HG03354 (cell line): ENCODE measurements around the gene ATAD3A.

Experiments used
- ATAC-seq: cut with Tn5 transposase; IDR thresholded peaks from one replicate; pipeline ENCODE4 v1.9.1; 2021; ENCODE audit warnings: mild to moderate bottlenecking; ENCODE audit not compliant: unreplicated experiment, poor library complexity, severe bottlenecking

ATAD3A gene

GRCh38 chr1:1536019-1536937 is 24.3 kb downstream of the ATAD3A start:
- no peak for ATAC-seq

GRCh38 chr1:1536938-1537546 is 25.1 kb downstream of the ATAD3A start:
- no peak for ATAC-seq

DNA sequence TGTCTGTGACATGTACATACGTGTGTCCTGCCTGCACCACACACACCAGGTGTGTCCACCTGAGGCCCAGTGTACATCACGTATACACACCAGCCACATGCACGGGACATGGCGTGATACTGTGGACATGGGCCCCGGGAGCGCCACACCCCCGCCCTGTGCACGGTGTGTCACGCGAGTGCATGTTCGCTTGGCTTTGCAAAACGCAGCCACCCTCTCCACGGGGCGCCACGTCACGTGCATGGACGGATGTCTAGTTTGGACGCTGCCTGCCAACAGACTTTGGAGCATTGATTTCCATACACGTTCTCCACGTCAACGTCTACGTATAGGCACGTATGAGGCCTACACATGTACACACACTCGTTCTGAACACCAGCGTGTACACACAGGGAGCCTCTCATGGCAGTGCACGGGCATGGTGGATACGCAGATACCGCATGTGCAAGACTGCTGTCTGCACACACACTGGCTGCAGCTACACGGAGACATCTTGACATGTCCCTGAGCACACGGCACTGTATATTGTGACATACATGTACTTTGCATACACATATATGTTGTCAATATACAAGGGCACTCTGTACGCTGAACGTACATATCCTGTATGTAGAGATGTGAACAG is 25.8 kb downstream of the ATAD3A start:
- ATAC-seq: no peak

DNA sequence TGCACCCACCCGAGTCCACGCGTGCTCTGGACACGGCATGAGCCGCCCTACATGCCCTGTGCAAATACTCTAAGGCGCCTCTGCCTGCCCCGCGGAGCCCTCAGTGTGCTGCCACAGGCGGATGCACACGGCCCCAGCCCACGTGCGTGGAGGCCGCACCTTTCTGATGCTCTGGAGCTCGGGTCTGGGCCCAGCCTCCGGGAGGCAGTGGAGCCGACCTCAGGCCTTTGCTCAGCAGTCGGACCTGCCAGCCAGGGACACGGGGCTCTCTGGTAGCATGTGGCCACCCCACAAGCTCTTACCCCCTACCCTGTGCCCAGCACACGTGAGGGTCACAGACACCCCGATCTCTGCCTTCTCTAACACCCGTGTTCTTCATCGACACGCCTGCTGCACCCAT is 26.4 kb downstream of the ATAD3A start:
- no peak for ATAC-seq

DNA sequence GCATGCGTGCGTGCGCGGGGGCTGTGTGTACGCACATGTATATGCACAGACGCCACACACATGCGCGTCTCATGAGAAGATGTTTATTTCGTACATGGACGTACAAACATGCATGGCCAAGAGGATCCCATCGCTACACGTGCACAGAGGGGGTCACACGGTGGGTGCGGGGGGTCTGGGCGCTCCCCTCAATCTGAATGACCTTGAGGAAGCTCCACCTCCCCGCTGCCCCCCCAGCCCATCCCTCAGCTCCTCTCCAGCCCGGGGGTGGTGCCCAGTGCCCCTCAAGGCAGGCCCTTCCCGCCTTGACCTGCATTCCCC is 27.0 kb downstream of the ATAD3A start:
- no peak for ATAC-seq

GRCh38 chr1:1539310-1540089 is 27.5 kb downstream of the ATAD3A start:
- no peak for ATAC-seq

DNA sequence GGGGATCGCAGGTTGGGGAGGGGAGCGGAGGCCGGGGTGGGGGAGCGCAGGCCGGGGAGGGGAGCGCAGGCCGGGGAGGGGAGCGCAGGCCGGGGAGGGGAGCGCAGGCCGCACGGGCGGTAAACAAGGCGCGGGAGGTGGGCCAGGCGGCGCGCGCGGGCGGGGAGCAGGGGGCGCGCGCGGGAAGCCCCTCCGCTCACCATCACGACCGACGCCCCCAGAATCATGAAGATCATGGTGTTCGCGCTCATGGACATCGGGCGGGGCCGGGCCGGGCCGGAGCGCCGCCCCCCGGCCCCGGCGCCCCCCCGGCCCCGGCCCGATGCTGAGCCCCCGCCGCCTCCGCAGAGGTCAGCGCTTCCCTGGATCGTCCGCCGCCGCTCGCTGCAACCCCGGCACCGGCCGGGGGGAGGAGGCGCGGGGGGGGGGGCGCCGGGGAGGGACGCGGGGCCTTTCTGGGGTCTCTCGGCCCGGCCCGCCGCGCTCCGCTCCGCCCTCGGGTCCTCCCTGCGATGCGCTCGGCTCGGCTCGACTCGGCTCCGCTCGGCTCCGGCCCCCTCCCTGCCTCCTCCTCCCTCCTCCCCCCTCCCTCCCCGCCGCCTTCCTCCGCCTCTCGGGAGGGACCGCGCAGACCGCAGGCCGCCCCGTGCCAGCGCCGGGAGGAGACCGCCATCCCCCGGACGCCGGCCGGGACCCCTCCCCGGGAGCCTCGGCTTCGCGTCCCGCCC is 28.3 kb downstream of the ATAD3A start, which contains the start of gene TMEM240:
TSS of gene TMEM240 (minus strand) at position 535 of the 728 bp plus-strand sequence. CDS start at position 257, 278 bp downstream.
- ATAC-seq: no peak

DNA sequence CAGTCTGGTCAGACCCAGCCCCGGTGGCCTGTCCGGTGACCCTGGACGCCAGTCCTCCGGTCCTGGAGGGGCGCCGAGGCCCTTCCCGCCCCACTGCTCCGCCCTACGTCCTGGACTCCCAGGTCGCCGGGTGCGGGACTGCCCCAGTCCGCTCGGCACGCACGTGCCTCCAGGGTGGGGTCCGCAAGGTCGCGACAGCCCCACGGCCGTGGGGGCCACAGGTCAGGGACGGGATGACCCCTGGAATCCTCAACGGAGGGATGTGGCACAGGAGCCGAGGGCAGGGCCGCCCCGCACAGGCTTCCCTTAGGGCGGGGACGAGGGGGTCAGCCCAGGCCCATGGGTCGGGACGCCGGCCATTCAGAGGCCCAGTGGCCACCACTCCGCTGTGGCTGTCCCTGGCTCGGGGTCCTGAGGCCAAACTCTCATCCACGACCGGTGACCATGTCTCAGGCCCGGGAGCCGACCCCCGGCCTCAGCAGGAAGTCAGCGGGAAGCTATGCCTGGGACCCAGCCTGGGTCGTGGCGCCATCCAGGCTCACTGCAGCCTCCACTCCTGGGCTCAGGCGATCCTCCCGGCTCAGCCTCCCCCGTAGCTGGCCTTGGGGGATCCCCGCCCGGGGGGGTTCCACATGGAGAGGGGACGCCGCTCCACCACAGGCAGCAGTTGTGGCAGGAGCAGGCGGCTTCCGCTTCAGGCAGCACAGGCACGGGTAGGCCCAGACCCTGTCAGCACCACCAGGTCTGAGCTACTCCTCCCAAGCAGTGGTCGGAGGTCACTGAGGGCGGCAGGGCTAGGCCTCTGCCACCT is 29.1 kb downstream of the ATAD3A start:
- ATAC-seq: no peak

DNA sequence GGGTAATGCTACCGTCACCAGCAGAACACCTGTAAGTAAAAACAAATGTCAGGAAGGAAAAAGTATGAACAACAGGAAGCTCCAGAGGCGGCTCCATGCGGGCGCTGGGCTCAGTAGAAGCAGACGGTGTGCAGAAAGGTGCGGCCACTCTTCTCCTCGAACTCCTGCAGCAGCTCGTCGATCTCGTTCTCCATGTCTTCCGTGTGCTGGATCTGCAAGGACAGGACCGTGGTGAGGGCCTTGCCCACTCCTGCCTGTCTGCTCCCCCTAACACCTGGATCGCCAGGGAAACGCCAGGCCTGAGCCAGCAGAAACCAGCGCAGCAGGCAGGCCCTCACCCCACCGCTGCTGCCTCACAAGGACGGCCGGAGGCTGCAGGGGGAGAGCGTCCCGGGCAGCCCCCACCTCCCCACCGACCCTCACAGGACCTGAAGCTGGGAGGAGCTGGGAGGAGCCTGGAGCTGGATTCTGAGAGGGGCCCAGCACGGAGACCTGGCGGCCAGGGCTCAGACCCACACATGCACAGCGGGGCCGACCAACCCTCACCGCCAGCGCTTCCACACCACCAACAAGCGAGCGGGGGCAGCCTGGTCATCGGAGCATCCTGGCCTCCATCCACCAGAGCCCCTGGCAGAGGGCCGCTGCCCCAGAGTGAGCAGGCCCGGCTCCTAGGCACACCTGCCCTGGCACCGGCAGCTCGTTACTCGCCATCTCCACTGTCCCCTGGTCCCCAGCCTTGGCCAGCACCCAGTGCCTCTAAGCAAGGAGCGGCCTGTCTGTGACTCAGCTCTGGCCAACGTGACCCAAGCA is 30.2 kb downstream of the ATAD3A start:
- no peak for ATAC-seq

DNA sequence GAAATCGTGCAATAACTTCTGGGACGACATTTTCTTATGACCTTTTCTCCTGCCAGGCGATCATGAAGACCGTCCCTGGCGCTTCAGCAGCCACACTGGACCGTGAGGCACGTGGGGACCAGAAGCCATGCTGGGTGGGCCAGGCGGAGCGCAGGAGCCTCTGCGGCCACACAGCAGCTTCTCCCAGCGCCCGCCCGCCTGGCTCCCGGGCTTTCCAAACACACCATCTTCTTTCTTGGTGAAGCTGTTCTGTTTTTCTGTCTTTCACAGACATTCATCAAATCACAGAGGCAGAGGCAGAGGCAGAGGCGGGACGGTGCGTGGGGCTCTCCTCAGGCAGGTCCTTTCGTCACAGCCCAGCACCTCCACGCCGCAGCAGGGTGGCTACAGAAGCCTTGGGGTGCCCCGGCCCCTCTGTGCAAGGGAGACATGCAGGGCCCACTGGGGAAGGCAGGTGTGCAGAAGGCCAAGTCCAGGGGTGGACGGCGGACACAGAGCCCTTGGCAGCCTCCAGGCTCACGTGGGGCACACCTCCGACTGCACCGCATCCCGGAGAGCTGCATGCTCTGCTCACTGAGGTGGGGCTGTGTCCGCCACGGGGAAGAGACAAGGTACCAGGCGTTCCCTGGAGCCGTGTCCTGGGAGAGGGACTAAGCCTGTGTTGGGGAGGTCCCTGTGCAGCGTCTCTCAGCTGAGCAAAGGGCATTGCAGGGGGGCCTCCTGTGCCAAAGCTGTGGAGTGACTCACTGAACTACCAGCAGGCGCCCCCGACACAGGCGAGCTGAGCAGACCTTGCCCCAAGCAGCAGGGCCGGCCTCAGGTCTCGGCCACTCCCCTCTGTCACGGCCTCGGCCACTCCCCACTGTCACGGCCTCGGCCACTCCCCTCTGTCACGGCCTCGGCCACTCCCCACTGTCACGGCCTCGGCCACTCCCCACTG is 31.1 kb downstream of the ATAD3A start:
- ATAC-seq: no peak

- no peak for ATAC-seq
Observed at GRCh38 chr1:1543706-1544099, 31.7 kb downstream of the ATAD3A start.

GRCh38 chr1:1544544-1544943 is 32.6 kb downstream of the ATAD3A start:
- ATAC-seq: no peak

DNA sequence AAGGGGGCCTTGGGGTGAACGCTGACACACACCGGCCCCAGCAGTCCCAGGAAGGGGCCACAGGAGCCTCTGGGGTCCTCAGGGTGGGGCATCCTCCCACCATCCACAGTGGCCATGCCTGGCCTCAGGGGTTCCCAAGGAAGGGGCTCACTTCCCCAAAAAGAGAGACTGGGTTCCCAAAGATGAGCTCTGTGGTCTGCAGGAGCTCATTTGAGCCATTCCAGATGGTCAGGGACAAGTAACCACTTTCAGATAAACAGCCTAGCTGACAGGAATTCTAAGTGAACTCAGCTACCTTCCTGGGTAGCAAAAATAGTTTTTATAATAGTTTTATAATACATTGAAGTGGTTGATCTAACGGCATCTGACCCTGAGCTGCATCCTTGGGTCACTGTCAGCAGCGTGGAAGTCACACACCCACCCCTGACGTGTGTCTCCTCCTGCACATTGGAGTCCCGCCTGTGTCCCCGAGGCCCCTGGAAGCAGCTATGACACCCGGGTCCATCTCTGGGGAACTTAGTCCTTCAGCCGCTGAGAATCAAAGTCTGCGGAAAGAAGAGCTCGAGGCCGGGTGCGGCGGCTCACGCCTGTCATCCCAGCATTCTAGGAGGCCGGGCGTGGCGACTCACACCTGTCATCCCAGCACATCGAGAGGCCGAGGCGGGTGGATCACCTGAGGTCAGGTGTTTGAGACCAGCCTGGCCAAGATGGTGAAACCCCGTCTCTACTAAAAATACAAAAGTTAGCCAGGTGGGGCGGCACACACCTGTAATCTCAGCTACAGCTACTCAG is 34.2 kb downstream of the ATAD3A start:
- ATAC-seq: no peak

DNA sequence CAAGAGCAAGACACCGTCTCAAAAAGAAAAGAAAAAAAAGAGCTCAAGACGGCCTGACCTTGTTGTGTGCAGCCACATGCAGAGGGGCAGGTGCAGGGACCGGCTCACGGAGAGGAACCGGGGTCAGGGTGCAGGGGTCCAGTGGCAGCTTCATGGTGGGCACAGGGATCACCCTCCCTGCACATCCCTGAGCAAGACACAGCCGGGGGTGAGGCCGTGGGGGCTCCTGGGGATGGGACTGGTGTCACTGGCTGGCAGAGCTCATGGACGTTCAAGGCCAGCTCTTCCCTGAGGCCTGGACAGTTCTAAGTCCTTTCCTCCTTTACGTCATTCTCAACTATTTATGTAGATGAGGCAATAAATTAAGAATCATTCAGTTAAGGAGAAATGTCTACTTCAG is 35.0 kb downstream of the ATAD3A start:
- ATAC-seq: no peak

- ATAC-seq: no peak
Observed at GRCh38 chr1:1547476-1547875, 35.5 kb downstream of the ATAD3A start.

DNA sequence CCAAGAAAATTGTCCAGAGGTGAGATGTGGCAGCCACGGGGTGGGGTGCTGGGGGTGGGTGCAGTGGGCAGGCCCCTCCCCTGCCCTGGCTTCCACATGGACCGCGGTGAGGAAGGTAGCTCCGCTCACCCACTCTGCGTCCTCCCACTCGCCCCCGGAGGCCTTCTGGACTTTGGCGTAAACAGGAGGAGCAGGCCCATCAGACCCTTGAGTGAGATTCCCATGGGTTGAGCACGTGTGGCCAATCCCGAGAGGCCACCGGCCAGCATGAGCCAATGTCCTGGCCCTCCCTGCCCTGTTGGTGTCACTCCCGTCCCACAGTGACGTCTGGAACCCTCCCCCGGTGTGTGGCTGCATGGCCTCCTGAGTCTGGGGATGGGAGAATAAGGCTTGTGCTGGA is 36.6 kb downstream of the ATAD3A start:
- ATAC-seq: no peak
